ENCODE results near the gene RFX2.

Gene RFX2

DNA sequence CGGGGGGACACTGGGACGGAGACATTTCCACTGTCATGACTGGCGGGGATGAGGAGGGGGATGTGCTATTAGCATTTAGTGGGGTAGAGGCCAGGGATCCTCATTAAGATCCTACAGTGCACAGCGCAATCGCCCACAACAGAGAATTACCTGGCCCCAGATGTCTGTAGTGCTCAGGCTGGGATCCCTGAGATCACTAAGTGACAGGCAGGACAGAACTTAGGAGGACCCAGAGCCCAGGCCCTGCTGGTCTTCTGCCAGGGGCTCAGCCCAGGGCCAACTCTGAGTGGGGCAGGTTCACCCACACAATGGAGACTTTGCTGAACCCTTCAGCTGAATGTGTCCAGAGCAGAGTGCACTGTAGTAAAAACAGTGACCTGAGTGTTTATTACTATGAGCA is 136.9 kb downstream of the RFX2 start:
- Histone ChIP-seq H3K9ac (ENCODE audit: low read depth, low read length, poor library complexity, severe bottlenecking) (no peak overlapping the region), H4K20me1 (ENCODE audit: insufficient read depth, low read length, poor library complexity, severe bottlenecking) (peaks cover 90% of the 10 kb centered on the region)

DNA sequence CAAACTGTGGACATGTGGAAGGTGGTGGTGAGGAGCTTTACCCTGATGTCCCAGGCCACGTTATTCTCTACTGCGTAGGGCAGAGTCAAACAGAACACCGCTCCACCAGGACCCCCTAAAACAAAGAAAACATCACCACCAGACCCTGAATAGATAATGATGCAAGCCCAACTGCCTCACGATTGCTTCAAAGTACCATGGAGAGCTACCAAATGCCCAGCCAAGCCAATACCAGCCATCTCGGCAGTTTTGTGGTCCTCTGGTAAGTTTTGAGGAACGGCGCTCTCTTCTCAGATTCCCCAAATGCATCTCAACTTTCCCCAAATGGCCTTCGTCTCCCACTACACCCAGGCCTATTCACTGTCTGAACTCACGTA is 138.0 kb downstream of the RFX2 start:
- TF ChIP-seq, protein P1, sequence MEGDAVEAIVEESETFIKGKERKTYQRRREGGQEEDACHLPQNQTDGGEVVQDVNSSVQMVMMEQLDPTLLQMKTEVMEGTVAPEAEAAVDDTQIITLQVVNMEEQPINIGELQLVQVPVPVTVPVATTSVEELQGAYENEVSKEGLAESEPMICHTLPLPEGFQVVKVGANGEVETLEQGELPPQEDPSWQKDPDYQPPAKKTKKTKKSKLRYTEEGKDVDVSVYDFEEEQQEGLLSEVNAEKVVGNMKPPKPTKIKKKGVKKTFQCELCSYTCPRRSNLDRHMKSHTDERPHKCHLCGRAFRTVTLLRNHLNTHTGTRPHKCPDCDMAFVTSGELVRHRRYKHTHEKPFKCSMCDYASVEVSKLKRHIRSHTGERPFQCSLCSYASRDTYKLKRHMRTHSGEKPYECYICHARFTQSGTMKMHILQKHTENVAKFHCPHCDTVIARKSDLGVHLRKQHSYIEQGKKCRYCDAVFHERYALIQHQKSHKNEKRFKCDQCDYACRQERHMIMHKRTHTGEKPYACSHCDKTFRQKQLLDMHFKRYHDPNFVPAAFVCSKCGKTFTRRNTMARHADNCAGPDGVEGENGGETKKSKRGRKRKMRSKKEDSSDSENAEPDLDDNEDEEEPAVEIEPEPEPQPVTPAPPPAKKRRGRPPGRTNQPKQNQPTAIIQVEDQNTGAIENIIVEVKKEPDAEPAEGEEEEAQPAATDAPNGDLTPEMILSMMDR (conservative IDR thresholded peaks at IDR 0.05; ENCODE audit: low read length) = no peak
- no peak for TF ChIP-seq EZH2phosphoT487 (IDR thresholded peaks at IDR 0.05; ENCODE audit: borderline replicate concordance)
- no peak overlapping the region for H3K9ac ChIP-seq (ENCODE audit: low read depth, low read length, poor library complexity, severe bottlenecking)
- H3K27me3 ChIP-seq (ENCODE audit: insufficient read depth, low read length, poor library complexity, severe bottlenecking) = no peaks in the 10 kb centered on the region
- peak overlapping the region; percentile 24 for H3K4me2 ChIP-seq (ENCODE audit: low read depth, low read length, poor library complexity, severe bottlenecking)
- H4K20me1 ChIP-seq (ENCODE audit: insufficient read depth, low read length, poor library complexity, severe bottlenecking) = peaks cover 96% of the 10 kb centered on the region
- peaks cover 63% of the 10 kb centered on the region for H3K4me1 ChIP-seq (ENCODE audit: insufficient read depth, low read length, poor library complexity, severe bottlenecking)
- H3K9me3 ChIP-seq (ENCODE audit: insufficient read depth, low read depth, low read length) = no peaks in the 10 kb centered on the region
- H3K79me2 ChIP-seq (ENCODE audit: insufficient read depth, low read length) = peaks cover 100% of the 10 kb centered on the region
- no peaks in the 10 kb centered on the region for H3K36me3 ChIP-seq (ENCODE audit: insufficient read depth, low read length)
- no peaks in the 10 kb centered on the region for H3K9me2 ChIP-seq (replicated peaks; ENCODE audit: low read depth, low read length)
- no peak overlapping the region for H2AFZ ChIP-seq (ENCODE audit: low read length)
- no peaks in the 10 kb centered on the region for H3F3A ChIP-seq (ENCODE audit: low read depth)
- H3K4me3 ChIP-seq (ENCODE audit: low read length, poor library complexity, severe bottlenecking) = no peak overlapping the region

More for the DNA sequence above, 136.9 kb downstream of the RFX2 start:
- H3K36me3 ChIP-seq (ENCODE audit: insufficient read depth, low read length) = no peaks in the 10 kb centered on the region
- H3K9me3 ChIP-seq (ENCODE audit: insufficient read depth, low read depth, low read length) = no peaks in the 10 kb centered on the region
- H2AFZ ChIP-seq (ENCODE audit: low read length) = no peak overlapping the region
- H3K4me2 ChIP-seq (ENCODE audit: low read depth, low read length, poor library complexity, severe bottlenecking) = peak overlapping the region; percentile 100
- no peak overlapping the region for H3K4me3 ChIP-seq (ENCODE audit: low read length, poor library complexity, severe bottlenecking)
- no peaks in the 10 kb centered on the region for H3K27me3 ChIP-seq (ENCODE audit: insufficient read depth, low read length, poor library complexity, severe bottlenecking)
- H3K4me1 ChIP-seq (ENCODE audit: insufficient read depth, low read length, poor library complexity, severe bottlenecking) = peaks cover 53% of the 10 kb centered on the region
- H3F3A ChIP-seq (ENCODE audit: low read depth) = no peaks in the 10 kb centered on the region
- no peak for TF ChIP-seq EZH2phosphoT487 (IDR thresholded peaks at IDR 0.05; ENCODE audit: borderline replicate concordance)
- TF ChIP-seq, protein P1 (conservative IDR thresholded peaks at IDR 0.05; ENCODE audit: low read length) = no peak
- peaks cover 97% of the 10 kb centered on the region for H3K79me2 ChIP-seq (ENCODE audit: insufficient read depth, low read length)
- H3K9me2 ChIP-seq (replicated peaks; ENCODE audit: low read depth, low read length) = no peaks in the 10 kb centered on the region

GRCh38 chr19:5971714-5972354 is 138.5 kb downstream of the RFX2 start:
- peak overlapping the region; percentile 5 for H3K4me2 ChIP-seq (ENCODE audit: low read depth, low read length, poor library complexity, severe bottlenecking)

More at GRCh38 chr19:5971714-5972354, 138.5 kb downstream of the RFX2 start:
- peaks cover 97% of the 10 kb centered on the region for H4K20me1 ChIP-seq (ENCODE audit: insufficient read depth, low read length, poor library complexity, severe bottlenecking)
- H3K4me3 ChIP-seq (ENCODE audit: low read length, poor library complexity, severe bottlenecking) = no peak overlapping the region
- no peak overlapping the region for H3K9ac ChIP-seq (ENCODE audit: low read depth, low read length, poor library complexity, severe bottlenecking)
- H3F3A ChIP-seq (ENCODE audit: low read depth) = no peaks in the 10 kb centered on the region
- no peak for TF ChIP-seq EZH2phosphoT487 (IDR thresholded peaks at IDR 0.05; ENCODE audit: borderline replicate concordance)
- TF ChIP-seq, protein P1 (conservative IDR thresholded peaks at IDR 0.05; ENCODE audit: low read length) = no peak
- H3K9me3 ChIP-seq (ENCODE audit: insufficient read depth, low read depth, low read length) = no peaks in the 10 kb centered on the region
- peaks cover 58% of the 10 kb centered on the region for H3K4me1 ChIP-seq (ENCODE audit: insufficient read depth, low read length, poor library complexity, severe bottlenecking)
- peaks cover 100% of the 10 kb centered on the region for H3K79me2 ChIP-seq (ENCODE audit: insufficient read depth, low read length)
- H3K27me3 ChIP-seq (ENCODE audit: insufficient read depth, low read length, poor library complexity, severe bottlenecking) = no peaks in the 10 kb centered on the region
- H2AFZ ChIP-seq (ENCODE audit: low read length) = no peak overlapping the region
- no peaks in the 10 kb centered on the region for H3K9me2 ChIP-seq (replicated peaks; ENCODE audit: low read depth, low read length)
- H3K36me3 ChIP-seq (ENCODE audit: insufficient read depth, low read length) = no peaks in the 10 kb centered on the region; the same call in 1 of the 2 replicates

All from Loucy (cell line).